ENCODE measurements around the gene QRICH2.

- no peak for TF ChIP-seq CTCF (conservative IDR thresholded peaks at IDR 0.05; ENCODE audit: low read length)
- no peak for TF ChIP-seq EZH2phosphoT487 (IDR thresholded peaks at IDR 0.05; ENCODE audit: borderline replicate concordance, low read depth, low read length)
Measured at GRCh38 chr17:76296186-76296585, 11.9 kb downstream of the QRICH2 start.
